Stomach (tissue), 4 donors: ENCODE results near the gene BTBD10.

Experiments used
- POLR2A ChIP-seq, 4 donors: fragments of 450-650 bp; IDR thresholded peaks; one replicate each; pipeline ENCODE4 v1.6.1; 2016; ENCODE audit warnings: antibody characterized with exemption in 4 of 4, control low read depth in 2 of 4, mild to moderate bottlenecking in 1 of 4, moderate library complexity in 1 of 4
- POLR2AphosphoS5 ChIP-seq, 3 donors: sonication (generic); formaldehyde crosslinking; IDR thresholded peaks; one replicate each; pipeline ENCODE4 v1.6.1; 2016; ENCODE audit warnings: antibody characterized with exemption in 3 of 3
- TF ChIP-seq, protein P1 (sequence below), 7 experiments: fragments of 450-650 bp in 4 of 7; fragments of 200-600 bp in 3 of 7; sonication (generic) in 3 of 7; IDR thresholded peaks; one replicate each; pipeline ENCODE4 v1.5.1; 2016 to 2019; ENCODE audit warnings: antibody characterized with exemption in 7 of 7, control low read depth in 2 of 7, mild to moderate bottlenecking in 1 of 7

GRCh38 chr11:13348305-13348704 is 114.7 kb downstream of the BTBD10 start:
- no peak for TF ChIP-seq POLR2A (IDR thresholded peaks at IDR 0.05)
- TF ChIP-seq, protein P1, sequence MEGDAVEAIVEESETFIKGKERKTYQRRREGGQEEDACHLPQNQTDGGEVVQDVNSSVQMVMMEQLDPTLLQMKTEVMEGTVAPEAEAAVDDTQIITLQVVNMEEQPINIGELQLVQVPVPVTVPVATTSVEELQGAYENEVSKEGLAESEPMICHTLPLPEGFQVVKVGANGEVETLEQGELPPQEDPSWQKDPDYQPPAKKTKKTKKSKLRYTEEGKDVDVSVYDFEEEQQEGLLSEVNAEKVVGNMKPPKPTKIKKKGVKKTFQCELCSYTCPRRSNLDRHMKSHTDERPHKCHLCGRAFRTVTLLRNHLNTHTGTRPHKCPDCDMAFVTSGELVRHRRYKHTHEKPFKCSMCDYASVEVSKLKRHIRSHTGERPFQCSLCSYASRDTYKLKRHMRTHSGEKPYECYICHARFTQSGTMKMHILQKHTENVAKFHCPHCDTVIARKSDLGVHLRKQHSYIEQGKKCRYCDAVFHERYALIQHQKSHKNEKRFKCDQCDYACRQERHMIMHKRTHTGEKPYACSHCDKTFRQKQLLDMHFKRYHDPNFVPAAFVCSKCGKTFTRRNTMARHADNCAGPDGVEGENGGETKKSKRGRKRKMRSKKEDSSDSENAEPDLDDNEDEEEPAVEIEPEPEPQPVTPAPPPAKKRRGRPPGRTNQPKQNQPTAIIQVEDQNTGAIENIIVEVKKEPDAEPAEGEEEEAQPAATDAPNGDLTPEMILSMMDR (IDR thresholded peaks at IDR 0.05), result no peak
- TF ChIP-seq POLR2AphosphoS5 (IDR thresholded peaks at IDR 0.05), result no peak
